SK-MEL-5 (cell line): Measurements from ENCODE around the gene ENDOU. TPM values are rescaled to one million over a fixed set of nuclear protein-coding genes. Genes with fewer than 3 reads are reported as not detected.
"Not testable (repeated sequence)": the region's sequence is repeated elsewhere in the genome, so short reads cannot be mapped to it uniquely, and the experiment has no call there.

Experiments
- DNase-seq: peaks from one replicate; pipeline ENCODE4 v3.0.0-alpha.2; 2016; ENCODE audit warnings: low read depth, low spot score
- in situ Hi-C: cut with HindIII; loops from 2 replicates; pipeline ENCODE4 v1.10.0; 2016; ENCODE audit warnings: low sequenced_read_pairs, high pct_unique_total_duplicates, low pct_unique_long_range_greater_than_20kb
- total RNA-seq: library from RNA; depleted of rRNA; stranded (reverse); fragments of >200 nt; shearing (Covaris generic); gene quantifications from 2 replicates; pipeline ENCODE4 v1.2.3, GENCODE V29; 2014

The ENDOU gene
- total RNA-seq, 1 experiment from 2014 or later, result not detected

DNA sequence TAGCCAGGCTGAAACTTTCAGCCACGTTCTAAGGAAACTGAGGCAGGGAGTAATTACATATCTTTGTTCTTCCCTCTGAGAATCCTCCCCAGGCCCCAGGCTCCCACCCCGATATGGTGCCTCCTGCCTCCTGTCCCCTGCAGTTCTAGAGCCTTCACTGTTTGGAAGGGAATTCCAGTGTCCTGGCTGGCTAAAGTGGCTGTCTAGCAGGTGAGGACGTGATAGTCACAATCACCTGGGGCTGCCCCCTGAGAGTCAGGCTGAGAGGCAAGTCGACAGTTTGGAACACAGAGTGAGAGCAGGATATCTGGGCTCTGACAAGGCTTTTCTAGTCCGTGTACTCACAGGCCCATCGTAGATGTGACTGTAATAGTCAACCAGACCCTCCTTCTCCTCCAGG, 13.1 kb downstream of the ENDOU start:
- no peak for DNase-seq
- in situ Hi-C loops, result no loop called here

DNA sequence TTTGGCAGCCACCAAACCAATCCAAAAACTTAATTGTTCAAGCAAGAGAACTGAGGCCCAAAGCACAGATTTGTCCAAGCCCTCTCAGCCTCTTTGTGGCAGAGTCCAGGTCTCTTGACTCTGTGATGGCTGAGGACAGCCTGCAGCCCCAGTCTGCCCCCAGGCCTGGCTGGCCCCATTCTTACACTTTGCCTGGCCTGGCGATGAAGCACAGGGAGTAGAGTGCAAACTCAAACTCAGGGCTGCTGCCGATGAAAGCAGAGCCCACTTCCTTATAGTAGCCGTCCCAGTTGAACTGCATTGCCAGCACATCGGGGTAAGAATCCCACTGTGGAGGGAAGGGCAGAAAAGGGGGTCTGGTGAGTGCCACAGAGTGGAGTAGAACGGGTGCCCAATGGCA, 13.8 kb downstream of the ENDOU start:
- in situ Hi-C loops, result no loop called here
- DNase-seq, result no peak

DNA sequence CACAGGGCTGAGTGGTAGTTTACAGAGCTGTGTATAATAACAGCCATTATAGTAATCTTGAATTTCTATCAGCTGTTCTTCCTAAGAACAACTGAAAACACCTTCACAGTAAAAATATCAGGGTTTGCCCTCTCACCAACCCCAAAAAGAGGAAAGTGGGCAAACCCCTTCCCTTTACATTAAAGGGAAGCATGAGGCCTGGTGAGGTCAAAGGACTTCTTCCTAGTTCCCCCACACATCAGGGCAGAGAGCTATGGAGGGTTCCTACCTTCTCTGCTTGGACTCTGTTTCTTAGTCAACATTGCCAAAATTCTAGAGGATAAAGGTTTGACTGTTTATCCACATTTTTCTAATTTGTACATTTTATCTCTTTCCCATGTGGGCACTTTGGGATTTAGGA, 15.0 kb downstream of the ENDOU start:
- no peak for DNase-seq
- in situ Hi-C loops, result no loop called here

GRCh38 chr12:47709671-47710070, 15.6 kb downstream of the ENDOU start:
- DNase-seq, result no peak
- in situ Hi-C loops, result no loop called here

GRCh38 chr12:47709237-47709636, 16.1 kb downstream of the ENDOU start:
- DNase-seq, result no peak
- in situ Hi-C loops, result no loop called here

- in situ Hi-C loops, result no loop called here
- no peak for DNase-seq
These were observed 17.3 kb downstream of the ENDOU start for GRCh38 chr12:47707905-47708543.

DNA sequence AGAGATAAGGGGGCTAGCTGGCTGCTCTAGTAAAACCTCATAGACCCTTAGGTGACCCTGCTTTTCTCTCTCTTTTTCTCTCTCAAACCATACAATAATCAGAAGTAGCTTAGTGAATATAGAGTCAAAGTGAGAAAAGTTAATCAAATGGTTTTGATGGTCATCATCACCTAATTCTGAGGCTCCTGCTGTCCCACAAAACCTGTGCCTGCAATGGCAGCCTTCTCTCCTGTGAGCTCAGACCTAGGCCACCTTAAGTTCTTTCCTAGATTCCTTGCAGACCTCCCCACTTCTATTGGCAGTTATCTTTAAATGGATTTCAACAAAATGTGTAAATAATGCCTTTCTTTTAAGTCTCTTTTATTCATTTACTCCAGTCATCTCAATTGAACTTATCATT, 17.9 kb downstream of the ENDOU start:
- in situ Hi-C loops, result no loop called here
- no peak for DNase-seq

DNA sequence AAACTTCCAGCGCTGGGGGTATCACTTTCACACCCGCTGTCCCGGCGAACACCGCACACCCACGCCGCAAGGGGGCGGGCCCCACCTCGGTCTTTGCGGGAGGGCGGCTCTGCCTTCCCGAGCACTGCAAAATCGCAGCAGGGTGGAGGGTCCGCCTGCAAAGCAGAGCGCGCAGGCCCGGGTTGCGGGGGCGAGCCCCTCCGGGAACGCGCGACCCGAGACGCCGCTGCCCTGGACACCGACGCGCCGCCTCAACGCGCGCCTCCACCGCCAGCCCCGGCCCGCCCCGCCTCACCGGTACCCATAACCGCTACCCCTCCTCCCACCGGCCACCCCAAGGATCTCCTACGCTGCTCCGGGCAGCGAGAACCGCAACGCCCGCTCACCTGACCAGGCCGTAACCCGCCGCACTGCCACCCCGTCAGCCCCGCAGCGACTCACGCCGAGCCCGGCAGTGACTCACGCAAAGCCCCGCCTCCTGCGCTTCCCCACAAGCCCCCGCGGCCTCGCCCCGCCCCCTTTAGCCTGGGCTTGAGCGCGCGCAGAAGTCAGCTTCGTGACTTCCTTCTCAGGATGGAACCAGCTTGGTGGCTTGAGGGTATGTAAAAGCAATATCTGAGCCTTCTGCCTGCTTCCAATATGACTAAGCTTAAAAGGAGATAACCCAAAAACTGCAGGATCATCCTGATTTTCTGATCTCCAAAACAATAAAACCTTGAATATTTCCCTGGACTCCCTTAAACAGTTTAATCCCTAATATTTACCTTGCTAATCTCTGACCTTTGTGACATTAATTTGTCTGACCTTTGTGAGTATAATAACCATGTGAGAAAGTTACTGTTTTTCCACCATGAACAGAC, 19.5 kb downstream of the ENDOU start, which contains the start of gene RPAP3:
RPAP3 (minus strand) TSS at position 465 of the 860 bp plus-strand sequence. CDS start 3,190 bp downstream, outside the sequence.
- peak; percentile 93 for DNase-seq
- in situ Hi-C loops, result no loop called here

GRCh38 chr12:47705229-47705565, 20.1 kb downstream of the ENDOU start:
- in situ Hi-C loops, result no loop called here
- DNase-seq, result no peak

DNA sequence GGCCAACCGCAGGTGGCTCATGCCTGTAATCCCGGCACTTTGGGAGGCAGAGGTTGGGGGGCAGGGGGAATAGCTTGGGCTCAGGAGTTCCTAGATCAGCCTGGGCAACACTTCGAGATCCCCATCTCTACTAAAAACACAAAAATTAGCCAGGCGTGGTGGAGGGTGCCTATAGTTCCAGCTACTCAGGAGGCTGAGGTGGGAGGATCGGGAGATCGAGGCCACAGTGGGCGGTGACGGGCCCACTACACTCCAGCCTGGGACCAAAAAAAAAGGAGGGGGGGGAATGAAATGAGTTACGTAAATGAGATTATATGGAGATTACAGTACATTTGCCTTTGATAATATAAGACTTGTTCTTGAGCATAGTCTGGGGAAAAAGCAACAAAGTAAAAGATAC, 20.6 kb downstream of the ENDOU start:
- in situ Hi-C loops, result no loop called here

GRCh38 chr12:47700263-47700662, 25.0 kb downstream of the ENDOU start:
- in situ Hi-C loops, result no loop called here
- DNase-seq, result no peak

More for the DNA sequence above, 20.6 kb downstream of the ENDOU start:
- no peak for DNase-seq

GRCh38 chr12:47698631-47699030, 26.7 kb downstream of the ENDOU start:
- in situ Hi-C loops, result no loop called here
- DNase-seq, result no peak

DNA sequence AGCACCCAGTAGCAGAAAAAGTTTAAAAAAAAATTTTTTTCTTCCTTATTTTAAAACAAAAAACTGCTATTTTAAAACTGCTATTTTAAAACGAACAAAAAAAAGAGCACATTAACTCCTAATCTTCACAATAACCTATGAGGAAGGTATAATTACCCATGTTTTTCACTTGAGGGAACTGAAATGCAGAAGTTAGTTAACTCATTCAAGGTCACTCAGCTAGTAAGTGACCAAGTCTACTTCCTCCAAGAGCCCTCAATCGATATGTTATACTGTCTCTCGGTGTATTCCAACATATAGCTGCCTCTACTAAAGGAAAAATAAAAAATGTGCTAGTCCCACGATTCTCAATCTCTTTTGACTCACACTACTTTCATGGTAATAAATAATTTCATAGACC, 27.2 kb downstream of the ENDOU start:
- DNase-seq, result no peak
- in situ Hi-C loops, result no loop called here

DNA sequence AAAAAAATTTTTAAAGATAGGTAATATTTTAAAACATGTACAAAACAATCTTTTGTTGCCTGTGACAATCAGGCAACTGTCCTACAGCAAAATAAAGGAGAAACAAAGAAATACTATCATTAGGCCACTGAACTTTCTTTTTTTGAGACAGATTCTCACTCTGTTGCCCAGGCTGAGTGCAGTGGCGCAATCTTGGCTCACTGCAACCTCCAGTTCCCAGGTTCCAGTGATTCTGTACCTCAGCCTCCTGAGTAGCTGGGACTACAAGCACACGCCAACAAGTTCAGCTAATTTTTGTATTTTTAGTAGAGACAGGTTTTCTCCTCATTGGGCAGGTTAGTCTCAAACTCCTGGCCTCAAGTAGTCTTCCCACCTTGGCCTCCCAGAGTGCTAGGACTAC, 36.1 kb downstream of the ENDOU start:
- in situ Hi-C loops, result no loop called here
- DNase-seq, result no peak

GRCh38 chr12:47687636-47688035, 37.7 kb downstream of the ENDOU start:
- no peak for DNase-seq
- in situ Hi-C loops, result no loop called here

DNA sequence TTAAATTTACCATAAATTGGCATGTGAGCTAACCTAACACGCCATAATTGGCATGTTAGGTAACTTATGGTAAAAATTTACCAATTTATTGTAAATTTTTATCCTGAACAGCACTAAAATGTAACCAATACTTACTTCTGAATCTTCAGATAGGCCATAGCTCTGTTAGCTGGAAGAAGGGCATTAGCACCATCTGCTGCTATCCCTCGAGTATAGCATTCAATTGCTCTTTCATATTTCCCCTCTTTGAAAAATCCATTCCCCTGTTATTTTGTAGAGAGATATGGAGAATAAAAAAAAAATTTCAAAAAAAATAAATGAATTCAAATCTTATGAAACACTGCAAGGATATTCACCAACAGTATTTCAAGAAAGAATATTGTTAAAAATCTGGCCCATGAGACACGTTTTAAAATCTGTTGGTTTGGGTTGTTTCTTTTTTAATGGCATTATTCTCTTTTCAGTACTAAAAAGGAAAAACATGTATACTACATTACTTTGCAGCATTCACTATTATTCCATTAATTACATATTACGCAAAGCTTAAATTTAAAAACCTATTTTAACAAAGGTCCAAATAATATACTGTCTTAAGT, 38.5 kb downstream of the ENDOU start:
- peak; percentile 69 for DNase-seq
- in situ Hi-C loops, result no loop called here

DNA sequence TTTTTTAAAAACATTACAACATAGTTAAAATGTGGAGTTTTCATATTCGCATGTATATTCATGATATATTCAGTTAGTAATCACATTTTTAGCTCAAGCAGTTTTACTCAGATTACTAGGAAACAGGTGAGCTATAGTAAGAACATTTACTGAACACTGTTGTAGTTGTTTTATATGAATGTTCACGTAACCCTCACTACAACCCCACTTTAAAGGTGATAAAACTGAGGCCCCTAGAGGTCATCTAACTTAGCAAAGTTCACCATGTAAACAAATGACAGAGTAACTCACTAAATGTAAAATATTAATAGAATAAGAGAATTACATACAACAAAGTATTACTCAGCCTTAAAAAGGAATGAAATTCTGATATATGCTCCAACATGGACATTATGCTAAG, 45.5 kb downstream of the ENDOU start:
- DNase-seq, result no peak
- in situ Hi-C loops, result no loop called here

GRCh38 chr12:47672068-47672467, 53.2 kb downstream of the ENDOU start:
- in situ Hi-C loops, result no loop called here
- no peak for DNase-seq

DNA sequence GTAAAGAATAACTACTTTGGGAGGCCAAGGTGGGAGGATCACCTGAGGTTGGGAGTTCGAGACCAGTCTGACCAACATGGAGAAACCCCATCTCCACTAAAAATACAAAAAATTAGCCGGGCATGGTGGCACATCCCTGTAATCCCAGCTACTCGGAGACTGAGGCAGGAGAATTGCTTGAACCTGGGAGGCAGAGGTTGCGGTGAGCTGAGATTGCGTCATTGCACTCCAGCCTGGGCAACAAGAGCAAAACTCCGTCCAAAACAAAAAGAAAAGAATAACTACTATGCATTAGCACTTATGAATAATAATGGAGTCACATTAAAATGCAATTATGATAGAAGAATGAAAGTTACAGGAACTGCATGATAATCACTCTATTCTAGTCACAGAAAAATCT, 57.4 kb downstream of the ENDOU start:
- DNase-seq, in situ Hi-C loops: not testable (repeated sequence)
